ENCODE results near the gene AP2A2.

AP2A2 gene

DNA sequence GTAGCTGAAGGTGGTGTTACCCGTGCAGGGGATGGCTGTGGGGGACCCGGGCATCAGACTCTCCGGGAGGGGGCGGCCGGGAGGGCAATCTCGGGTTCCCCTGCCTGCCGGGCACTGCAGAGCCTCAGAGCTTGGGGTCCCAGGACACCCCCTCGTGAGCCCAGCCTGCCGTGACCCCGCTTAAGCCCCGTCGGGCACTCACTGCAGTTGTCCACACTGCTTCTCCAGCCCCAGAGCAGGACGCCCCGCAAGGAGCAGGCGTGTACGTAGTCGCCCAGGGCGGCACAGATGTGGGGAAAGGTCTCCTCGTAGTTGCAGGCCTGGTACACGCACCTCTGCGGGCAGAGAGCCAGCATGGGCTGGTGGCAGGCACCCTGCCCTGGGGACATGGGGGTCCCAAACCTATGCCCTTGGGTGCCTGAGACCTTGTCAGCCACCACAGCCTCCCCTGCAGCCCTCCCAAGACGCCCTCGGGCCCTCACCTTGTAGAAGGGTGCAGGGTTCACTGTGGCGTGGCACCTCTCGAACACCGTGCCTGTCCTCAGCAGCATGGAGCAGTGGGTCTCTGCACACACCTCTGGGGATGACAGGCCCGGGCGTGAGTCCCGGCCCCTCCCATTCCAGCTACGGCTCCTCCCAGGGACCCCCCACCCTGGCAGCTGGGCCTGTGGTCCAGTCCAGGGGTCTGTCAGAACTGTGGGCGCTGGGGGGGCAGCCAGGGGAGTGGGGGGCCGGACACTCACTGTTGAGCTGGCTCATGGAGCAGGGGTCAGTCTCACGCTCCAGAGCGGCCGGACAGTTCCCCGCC, 102.0 kb downstream of the AP2A2 start:
- no peak for DNase-seq (ENCODE audit: low read depth in 1 of 2, low spot score in 1 of 2)

DNA sequence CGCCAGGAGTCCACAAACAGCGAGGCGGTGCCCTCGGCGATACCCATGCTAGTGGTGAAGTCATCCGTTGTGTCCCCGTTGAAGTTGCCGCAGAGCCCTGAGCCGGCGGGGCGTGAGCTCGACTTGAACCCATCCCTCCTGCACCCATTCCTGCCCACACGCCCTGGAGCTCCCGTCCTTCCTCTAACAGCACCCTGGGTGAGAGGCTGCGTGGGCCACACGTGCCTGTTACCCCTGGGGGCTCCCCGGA, 102.5 kb downstream of the AP2A2 start:
- DNase-seq (ENCODE audit: low read depth in 1 of 2, low spot score in 1 of 2): no peak

DNA sequence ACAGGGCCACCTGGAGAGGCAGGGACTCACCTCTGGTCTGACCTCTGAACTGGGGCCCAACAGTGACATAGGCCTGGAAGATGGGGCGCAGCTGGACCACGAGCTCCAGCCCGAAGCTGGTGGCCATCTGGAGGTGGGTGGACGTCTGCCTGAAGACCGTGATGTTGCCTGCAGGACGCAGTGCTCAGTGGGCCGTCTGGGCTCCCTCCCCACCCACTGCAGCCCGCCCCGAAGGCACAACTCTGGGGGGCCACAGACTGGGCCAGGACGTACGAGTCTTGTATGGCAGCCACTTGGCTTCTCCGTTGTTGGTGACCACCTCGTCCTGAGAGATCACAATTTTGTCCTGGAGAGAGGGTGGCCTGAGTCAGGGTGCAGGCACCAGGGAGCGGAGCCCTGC, 102.9 kb downstream of the AP2A2 start:
- no peak for DNase-seq (ENCODE audit: low read depth in 1 of 2, low spot score in 1 of 2)

DNA sequence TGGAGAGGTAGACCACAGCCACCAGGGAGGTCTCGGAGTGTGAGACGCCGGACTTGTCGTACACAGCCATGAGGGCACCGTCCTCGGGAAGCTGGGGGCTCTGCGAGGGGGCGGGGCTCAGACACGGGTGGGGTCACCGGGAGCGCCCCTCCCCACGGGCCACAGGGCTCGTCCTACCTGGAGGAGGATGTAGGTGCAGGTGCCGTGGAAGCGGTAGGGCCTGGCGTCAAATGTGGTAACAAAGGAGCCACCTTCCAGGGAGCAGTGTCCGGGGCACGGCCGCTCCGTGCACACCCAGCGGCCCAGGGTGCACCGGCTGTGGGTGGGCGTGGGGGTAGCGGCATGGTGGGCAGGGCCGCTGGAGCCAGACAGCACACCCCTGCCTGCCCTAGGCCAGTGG, 103.4 kb downstream of the AP2A2 start:
- DNase-seq (ENCODE audit: low read depth in 1 of 2, low spot score in 1 of 2): no peak

DNA sequence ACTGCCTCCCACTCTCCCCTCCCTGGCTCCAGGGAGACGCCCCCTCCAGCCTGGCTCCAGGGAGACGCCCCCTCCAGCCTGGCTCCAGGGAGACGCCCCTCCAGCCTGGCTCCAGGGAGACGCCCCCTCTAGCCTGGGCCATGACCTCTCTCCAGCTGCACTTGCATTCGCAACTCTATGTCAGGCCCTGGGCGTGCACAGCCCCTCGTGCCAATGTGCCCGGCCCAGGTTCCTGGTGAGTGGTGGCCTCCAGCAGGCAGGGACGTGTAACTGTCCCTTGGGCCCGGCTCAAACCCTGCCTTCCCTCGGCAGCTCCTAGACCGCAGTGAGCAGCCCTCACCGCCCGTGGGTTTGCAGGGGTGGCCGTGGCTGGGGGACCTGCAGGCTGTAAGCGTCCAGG, 104.0 kb downstream of the AP2A2 start:
- DNase-seq (ENCODE audit: low read depth in 1 of 2, low spot score in 1 of 2): no peak

DNA sequence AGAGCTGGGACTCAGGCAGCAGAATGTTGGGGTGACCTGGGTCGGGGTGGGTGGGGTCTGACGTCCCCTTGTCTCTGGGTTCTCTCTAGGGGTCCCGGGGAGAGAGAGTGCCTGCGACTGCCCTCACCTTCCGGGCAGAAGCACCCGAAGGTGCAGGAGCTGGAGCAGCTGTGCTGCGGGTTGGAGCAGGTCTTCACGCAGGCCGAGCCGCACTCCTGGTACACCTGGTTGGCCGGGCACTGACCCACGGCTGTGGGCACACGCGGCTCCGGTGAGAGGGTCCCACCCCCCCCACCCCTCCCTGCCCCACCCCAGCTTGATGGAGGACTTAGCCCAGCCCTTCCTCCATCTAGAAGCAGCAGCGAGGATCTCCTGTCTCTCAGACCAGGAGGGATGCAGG, 104.4 kb downstream of the AP2A2 start:
- DNase-seq (ENCODE audit: low read depth in 1 of 2, low spot score in 1 of 2): no peak

DNA sequence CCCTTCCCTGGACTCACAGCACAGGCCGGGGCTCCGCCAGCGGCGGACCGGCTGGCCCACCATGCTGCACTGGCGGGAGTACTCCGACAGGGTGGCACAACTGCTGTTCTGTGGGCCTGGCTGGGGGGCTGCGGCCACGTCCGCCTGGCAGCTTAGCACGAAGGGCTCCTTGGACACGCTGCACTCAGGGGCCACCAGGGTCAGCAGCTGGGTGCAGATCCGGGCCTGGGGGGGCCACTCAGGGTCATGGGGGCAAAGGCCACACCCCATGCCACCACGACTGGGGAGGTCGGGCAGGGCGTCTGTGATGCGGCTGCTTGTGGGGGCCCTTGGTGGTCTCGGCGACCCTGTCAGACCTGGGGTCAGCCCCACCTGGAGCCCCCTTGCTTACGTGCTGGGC, 104.9 kb downstream of the AP2A2 start:
- no peak for DNase-seq (ENCODE audit: low read depth in 1 of 2, low spot score in 1 of 2)

DNA sequence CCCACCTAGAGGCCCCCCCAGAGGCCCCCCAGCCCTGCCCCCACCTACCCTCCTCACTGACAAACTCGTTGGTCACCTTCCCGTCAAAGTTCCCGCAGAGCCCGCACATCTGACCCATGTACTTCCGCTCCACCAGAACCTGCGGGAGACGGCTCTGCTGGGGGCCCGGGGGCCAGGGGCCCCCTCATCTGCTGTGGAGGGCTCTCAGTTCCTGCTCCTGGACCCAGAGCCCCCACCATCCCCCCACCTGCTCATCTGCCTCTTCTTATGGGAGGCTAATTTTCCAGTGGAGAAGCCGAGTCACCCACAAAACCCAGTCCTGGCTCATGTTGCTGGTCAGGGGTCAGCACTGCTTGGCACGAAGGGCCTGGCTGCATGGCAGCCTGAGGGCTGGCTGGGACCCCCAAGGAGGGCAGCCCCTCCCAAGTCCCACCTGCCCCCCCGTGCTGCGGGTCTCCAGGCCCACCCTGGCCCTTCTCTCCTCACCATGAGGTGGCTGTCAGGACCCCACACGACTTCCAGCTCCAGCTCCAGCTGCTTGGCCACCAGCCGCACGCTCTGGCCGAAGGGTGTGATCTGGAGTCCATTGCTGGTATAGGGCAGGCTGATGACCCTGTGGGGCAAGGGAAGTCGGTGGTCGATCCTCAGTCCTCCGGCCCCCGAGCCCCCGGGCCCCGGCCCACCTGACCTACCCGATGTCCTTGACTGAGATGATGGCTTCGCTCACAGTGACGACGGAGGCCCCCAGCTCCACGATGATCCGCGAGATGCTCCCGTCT, 105.6 kb downstream of the AP2A2 start:
- DNase-seq (ENCODE audit: low read depth in 1 of 2, low spot score in 1 of 2): no peak

DNA sequence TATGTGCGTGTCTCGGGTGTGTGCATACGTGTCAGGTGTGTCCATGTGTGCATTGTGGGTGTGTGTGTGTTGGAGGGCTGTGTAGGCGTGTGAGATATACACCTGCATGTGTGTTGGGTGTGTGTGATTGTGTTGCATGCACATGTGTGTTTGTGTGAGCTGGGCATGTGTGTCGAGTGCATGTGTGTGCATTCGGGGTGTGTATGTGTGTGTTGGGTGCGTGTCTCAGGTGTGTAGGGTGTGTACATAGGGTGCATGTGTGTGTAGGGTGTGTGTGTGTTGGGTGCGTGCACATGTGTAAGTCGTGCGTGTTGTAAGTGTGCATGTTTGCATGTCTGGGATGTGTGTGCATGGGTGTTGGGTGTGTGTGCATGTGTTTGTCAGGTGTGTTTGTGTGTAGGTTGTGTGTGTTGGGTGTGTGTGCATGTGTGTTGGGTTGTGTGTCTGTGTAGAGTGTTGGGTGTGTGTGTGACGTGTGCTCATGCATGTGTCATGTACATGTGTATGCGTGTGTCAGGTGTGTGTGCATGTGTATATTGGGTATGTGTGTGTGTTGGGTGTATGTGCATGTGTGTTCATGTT, 106.7 kb downstream of the AP2A2 start:
- no peak for DNase-seq (ENCODE audit: low read depth in 1 of 2, low spot score in 1 of 2)

DNA sequence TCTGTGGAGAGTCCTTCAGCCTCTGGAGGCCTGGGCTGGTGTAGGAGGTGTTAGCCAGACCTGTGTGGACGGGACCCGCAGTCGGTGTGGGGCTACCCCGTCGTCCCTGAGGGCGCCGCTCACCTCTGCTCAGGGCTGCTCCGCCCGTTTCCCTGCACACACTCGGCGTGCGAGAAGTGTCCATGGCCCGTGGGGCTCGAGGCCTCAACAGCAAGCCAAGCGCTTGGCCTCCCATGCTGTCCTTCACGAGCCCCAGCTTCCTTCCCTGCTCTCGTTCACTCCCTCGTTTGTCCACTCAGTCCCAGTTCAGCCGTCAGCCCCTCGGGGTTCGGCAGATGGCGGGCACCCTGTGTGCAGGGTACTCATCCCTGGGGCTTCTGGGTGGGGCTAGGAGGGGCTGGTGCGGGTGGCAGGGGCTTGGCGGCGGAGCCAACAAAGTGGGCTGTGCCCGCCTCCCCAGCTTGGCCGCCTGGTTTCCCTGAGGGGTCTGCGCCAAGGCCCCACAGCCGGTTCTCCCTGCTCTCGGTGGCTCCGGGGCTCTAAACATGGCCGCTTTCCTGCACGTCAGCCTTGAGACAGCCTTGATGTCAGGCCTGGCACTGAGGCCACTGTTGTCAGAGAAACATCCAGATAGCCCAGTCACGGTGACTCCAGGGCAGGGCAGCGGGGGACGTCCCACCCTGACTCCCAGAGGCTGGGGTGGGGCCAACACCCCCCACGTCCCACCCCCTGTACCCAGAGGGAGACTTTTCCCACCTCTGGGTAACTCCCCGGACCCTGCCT, 107.5 kb downstream of the AP2A2 start:
- DNase-seq (ENCODE audit: low read depth in 1 of 2, low spot score in 1 of 2): no peak

DNA sequence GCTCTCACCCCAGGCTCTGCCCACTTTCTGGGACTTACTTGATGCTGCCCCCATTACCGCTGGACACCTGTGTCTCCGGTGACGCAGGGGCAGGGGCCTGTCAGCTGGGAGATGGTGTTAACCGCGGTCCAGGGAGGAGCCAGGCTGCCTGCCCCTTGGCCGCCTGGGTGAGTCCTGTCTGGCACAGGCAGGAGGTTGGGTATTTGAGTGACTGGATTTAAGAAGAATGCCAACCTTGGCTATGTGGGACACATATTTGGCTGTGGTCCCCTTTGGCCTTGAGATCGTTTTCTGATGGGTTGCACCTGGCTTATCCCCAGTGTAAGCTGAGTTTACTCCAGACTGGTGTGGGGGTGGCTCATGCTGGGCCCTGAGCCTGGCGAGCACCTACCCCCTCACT, 108.3 kb downstream of the AP2A2 start:
- no peak for DNase-seq (ENCODE audit: low read depth in 1 of 2, low spot score in 1 of 2)

DNA sequence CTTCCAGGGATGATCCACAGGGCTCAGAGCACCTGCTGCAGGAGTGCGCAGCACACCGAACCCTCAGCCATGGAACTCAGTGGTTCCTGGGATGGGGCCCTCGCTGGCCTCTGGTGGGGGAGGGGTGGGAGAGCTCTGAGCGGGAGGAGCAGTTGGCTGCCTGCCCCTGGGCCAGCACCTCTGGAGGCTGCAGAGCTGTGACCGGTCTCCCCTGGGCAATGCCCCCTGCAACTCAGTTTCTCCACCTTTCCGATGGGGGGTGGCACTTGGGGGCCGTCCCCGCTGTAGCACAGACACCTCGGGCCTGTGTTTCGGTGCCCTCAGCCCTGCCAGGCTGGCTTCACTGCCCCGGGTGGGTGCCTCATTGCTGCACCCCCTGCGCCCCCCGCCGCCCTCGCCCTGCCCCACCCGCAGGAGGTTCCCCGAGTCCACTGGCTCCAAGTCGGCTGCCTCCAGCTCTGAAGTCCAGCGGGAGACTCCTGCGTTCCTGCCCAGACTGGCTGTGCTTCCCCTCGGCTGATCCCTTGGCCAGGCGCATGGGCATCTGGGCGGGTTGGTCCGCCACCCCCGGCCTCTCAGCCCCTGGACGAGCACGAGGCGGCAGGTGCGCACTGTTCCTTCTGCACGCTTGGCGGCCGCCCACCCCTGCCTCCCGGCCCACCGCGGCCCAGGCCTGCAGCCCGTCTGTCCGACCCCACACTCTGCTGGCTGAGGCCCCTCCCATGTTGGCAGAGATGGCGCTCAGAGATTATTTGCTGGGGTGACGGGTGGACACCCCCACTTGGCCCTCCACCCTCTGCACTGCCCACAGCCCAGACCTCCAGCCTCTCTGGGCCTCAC, 109.0 kb downstream of the AP2A2 start:
- no peak for DNase-seq (ENCODE audit: low read depth in 1 of 2, low spot score in 1 of 2)

DNA sequence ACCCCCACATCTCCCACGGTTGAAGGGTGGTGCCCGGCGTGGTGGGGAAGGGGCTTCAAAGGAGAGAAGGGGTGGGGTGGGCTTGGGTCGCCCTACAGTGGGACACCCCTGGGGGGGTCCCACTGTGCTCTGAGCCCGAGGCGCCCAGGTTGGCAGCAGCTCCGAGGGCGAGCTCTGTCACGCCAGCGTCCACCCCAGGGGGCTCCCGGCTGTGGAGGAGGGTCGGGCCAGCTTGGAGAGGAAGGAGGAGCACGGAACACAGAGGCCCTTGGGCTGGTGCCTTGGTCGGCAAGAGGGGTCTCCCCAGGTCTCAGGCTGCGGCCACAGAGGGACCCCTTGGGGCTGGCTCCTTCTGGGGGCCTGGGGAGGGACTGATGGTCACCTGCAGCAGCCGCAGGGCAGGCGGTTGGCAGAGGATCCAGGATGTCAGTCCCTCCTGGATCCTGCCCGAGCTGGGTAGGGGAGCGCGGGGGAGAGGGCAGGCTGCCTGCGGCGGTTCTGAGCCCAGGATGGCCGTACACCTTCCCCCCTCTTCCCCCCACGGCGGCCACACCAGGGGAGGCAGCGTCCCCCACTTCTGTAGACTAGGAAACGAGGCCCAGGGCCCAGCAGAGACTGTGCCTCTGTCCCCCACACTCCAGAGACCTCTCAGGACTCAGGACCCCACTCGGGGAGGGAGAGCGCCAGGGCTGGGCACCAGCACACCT, 110.1 kb downstream of the AP2A2 start:
- no peak for DNase-seq (ENCODE audit: low read depth in 1 of 2, low spot score in 1 of 2)

DNA sequence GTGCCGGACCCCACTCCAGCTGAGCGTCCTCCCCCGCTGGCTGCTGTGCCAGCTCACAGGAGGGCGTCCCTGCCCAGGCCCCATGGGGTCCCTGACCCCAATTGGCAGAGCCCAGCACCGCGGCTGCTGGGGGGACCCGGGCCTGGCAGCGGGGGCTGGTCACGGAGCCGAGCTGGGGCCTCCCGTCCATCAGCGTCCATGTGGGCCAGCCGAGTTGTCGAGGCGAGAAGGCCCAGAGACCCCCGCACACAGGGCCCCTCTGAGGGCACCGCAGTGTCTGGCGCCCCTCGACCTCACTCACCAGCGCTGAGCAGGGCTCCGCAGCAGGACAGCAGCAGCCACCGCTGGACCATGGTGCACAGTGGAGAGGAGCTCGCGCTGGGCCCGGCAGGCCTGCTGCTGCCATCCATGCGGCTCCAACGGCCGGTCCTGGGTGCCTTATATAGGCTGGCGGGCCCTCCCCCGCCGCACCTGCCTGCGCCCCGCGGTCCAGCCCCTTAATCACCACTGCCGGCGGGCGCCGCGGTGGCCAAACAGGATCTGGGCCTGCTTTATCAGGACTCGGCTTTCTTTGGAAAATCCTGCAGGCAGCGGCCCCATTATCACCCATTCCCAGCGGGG, 110.7 kb downstream of the AP2A2 start, which contains the start of gene MUC6:
Gene MUC6, minus strand, starts transcription at position 416 of the 621 bp plus-strand sequence. Its CDS starts 63 bp downstream, at position 353.
- DNase-seq (ENCODE audit: low read depth in 1 of 2, low spot score in 1 of 2): no peak

DNA sequence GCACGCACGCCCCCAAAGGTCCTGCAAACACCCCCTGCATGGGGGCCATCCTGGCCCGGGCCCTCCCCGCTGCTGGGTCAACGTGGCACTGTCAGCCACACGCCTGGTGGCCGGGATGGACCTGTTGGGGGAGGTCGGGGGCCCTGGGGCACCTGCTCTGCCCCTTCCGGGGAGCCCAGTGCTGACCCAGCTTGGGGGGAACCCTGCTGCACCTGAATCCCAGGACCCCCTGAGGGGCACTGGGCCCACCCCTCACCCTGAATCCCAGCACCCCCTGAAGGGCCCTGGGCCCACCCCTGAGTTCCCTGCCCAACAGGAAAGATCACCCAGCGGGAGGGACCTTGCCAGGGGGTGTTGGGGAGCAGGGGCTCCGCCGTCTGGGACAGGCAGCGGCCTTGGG, 111.3 kb downstream of the AP2A2 start:
- DNase-seq (ENCODE audit: low read depth in 1 of 2, low spot score in 1 of 2): no peak

DNA sequence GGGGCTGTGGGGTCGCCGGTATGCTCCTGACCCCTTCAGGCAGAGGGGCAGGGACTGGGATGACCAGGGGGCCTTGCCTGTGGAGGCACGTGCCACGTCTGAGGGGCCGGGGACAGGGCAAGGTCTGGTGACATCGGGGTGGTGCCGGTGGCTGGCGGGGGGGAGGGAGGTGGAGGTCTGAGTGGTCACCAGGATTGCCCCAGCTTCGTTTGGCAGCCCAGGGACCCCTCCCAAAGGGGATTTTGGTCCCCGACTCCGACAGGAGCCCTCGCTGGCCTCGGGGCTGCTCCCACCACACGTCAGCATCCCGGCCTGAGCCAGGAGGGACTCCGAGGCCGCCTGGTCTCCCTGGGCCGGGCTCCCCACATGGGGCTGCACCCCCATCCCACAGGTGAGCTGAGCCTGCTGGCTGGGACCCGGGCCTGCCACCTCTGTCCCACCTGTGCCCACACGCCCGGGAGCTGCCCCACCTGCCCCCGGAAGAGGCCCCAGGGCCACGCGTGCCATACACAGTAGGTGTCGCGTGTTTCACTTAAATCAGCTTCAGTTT, 111.9 kb downstream of the AP2A2 start:
- DNase-seq (ENCODE audit: low read depth in 1 of 2, low spot score in 1 of 2): no peak

DNA sequence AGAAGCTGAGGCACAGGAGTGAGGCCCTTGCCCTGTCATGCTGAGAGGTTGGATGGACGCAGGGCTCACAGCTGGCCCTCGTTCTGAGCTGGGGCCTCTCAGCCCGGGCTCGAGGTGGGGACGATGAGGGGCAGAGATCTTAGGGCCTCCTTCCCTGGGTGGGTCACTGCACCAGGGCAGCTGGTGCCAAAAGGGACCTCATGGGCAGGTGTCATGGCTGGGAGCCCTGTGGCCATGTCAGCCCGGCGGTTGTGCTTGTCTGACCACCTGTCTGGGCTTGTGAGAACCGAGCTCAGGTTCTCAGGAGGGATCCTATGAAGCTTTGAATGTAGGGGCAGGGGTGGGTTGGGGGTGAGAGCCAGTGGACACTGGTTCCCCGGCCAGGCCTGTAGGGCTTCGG, 112.7 kb downstream of the AP2A2 start:
- DNase-seq (ENCODE audit: low read depth in 1 of 2, low spot score in 1 of 2): no peak

DNA sequence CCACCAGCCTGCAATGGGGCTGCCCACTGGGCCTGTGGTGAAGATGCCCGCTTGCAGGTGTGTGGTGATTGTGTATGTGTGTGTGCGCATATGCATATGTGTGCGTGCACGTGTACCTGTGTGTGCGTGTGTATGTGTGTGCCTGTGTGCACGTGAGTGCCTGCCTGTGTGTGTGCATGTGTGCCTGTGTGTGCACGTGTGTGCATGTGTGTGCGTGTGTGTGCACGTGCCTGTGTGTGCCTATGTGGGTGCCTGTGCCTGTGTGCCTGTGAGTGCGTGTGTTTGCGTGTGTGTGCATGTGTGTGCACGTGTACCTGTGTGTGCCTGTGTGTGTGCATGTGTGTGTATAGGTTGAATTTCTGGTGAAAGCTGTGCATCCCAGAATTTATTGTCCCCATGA, 113.3 kb downstream of the AP2A2 start:
- no peak for DNase-seq (ENCODE audit: low read depth in 1 of 2, low spot score in 1 of 2)
